ENCODE measurements around the gene GPR12. TPM values are rescaled to one million over a fixed set of nuclear protein-coding genes. Genes with fewer than 3 reads are reported as not detected.

GPR12 gene
- total and polyA plus RNA-seq, 2 donors (not counting 3 experiments of a cell fraction or from before 2014, with no cell fraction given), result not detected

- H3K9me3 ChIP-seq (replicated peaks; ENCODE audit: control insufficient read depth, insufficient read depth, low read length), result no peaks in the 10 kb centered on the region
- H3K27ac ChIP-seq (ENCODE audit: insufficient read depth, low read depth, low read length), result no peak overlapping the region
- H4K20me1 ChIP-seq (replicated peaks; ENCODE audit: control insufficient read depth, extremely low read depth, insufficient read depth, low read length), result no peaks in the 10 kb centered on the region
- H3K4me1 ChIP-seq (ENCODE audit: control insufficient read depth, extremely low read depth, insufficient read depth, low read length), result no peaks in the 10 kb centered on the region
- TF ChIP-seq POLR2AphosphoS5 (IDR thresholded peaks at IDR 0.05; ENCODE audit: insufficient read depth, low read depth, low read length) (no peak), MYC (IDR thresholded peaks at IDR 0.05; ENCODE audit: low read depth, low read length) (no peak), JUN (IDR thresholded peaks at IDR 0.05; ENCODE audit: borderline replicate concordance, insufficient read depth, insufficient read length, low read depth) (no peak), GATA2 (IDR thresholded peaks at IDR 0.05; ENCODE audit: insufficient read depth, insufficient read length, low read depth, low read length) (no peak), MAX (IDR thresholded peaks at IDR 0.05; ENCODE audit: insufficient read depth, insufficient read length) (no peak), EZH2 (IDR thresholded peaks at IDR 0.05; ENCODE audit: borderline replicate concordance, low read depth, low read length, severe bottlenecking) (no peak), POLR2A (IDR thresholded peaks at IDR 0.05; ENCODE audit: low read depth, low read length) (no peak)
- intact Hi-C loops (cut with micrococcal nuclease) (no loop called here), dilution Hi-C loops (cut with MboI; ENCODE audit: extremely low pct_ligation_motif_present, low sequenced_read_pairs) (no loop called here)
- FAIRE-seq, result no peak
- H2AFZ ChIP-seq (ENCODE audit: low read depth, low read length), result no peak overlapping the region
- H3K36me3 ChIP-seq (ENCODE audit: control insufficient read depth in 2 of 2, extremely low read depth in 1 of 2, insufficient read depth in 2 of 2, low read length in 2 of 2), result no peaks in the 10 kb centered on the region
- ChIA-PET CTCF (no interaction called here), POLR2A (no interaction called here)
- no peak for DNase-seq (ENCODE audit: low read depth, low spot score)
- H3K79me2 ChIP-seq (ENCODE audit: control insufficient read depth, insufficient read depth, low read length), result no peaks in the 10 kb centered on the region
- peaks cover 37 to 45% of the 10 kb centered on the region in 2 experiments for H3K27me3 ChIP-seq (ENCODE audit: control insufficient read depth in 2 of 2, insufficient read depth in 2 of 2, low read length in 2 of 2)
- no peak overlapping the region for H3K4me2 ChIP-seq (ENCODE audit: insufficient read depth, low read length)
- no TSS peak for BruUV-seq (replicated peaks)
- no peaks in the 10 kb centered on the region for H3K9me1 ChIP-seq (replicated peaks; ENCODE audit: control insufficient read depth, extremely low read depth, insufficient read depth, low read length)
- no peak overlapping the region for H3K9ac ChIP-seq (replicated peaks; ENCODE audit: extremely low read depth, insufficient read depth, low read length)
- no peak overlapping the region for H3K4me3 ChIP-seq (replicated peaks in 1 of 3; ENCODE audit: insufficient read depth in 1 of 3, low read depth in 1 of 3, low read length in 3 of 3)
These were observed 1.2 kb downstream of the GPR12 start for GRCh38 chr13:26759249-26759906.
